PFSK-1 (cell line): ENCODE data around the gene FAM222B.

Experiments
- FOXP2 ChIP-seq: optimal IDR thresholded peaks from 2 replicates; pipeline ENCODE3; 2011; ENCODE audit warnings: borderline replicate concordance, control low read depth, inconsistent platforms; ENCODE audit not compliant: insufficient read depth; ENCODE audit errors: extremely low read length, extremely low read depth
- POLR2AphosphoS5 ChIP-seq: IDR thresholded peaks from 2 replicates; pipeline ENCODE4 v1.6.1; 2012; ENCODE audit warnings: low read depth, mild to moderate bottlenecking, control low read depth, low read length, moderate library complexity
- REST ChIP-seq, 2 experiments: IDR thresholded peaks; 2 replicates each; pipeline versions ENCODE4 v1.6.1 to v1.8.0; 2011 to 2012; ENCODE audit warnings: low read depth in 2 of 2, low read length in 2 of 2, control low read depth in 1 of 2, inconsistent platforms in 1 of 2, mild to moderate bottlenecking in 1 of 2, moderate library complexity in 1 of 2; ENCODE audit not compliant: insufficient read depth in 1 of 2
- SIN3A ChIP-seq: IDR thresholded peaks from 2 replicates; pipeline ENCODE4 v1.6.1; 2012; ENCODE audit warnings: mild to moderate bottlenecking, low read length, moderate library complexity, borderline replicate concordance; ENCODE audit not compliant: insufficient read depth
- TAF1 ChIP-seq: IDR thresholded peaks from 2 replicates; pipeline ENCODE4 v1.6.1; 2012; ENCODE audit warnings: low read length, control low read depth, borderline replicate concordance; ENCODE audit not compliant: insufficient read depth

GRCh38 chr17:28871056-28871579 is 28.5 kb upstream of the FAM222B start:
- TF ChIP-seq POLR2AphosphoS5 (no peak), REST (IDR thresholded peaks at IDR 0.05; ENCODE audit: insufficient read depth in 1 of 2, low read depth in 2 of 2, low read length in 2 of 2) (no peak), SIN3A (no peak), TAF1 (no peak), FOXP2 (no peak)
